Dendritic cell treated with granulocyte-macrophage colony-stimulating factor and Interleukin-4, amounts not matched to agents 40 ng/mL and 50 ng/mL, for 4 days (primary cell): ENCODE measurements around the gene TBC1D9B.

Experiments
- H3K27ac Mint-ChIP-seq: one replicate; pipeline ENCODE4 v1.8.0; 2022; ENCODE audit warnings: mild to moderate bottlenecking, mixed read lengths
- H3K27me3 Mint-ChIP-seq: one replicate; pipeline ENCODE4 v1.8.0; 2022; ENCODE audit warnings: mild to moderate bottlenecking, mixed read lengths
- H3K36me3 Mint-ChIP-seq: one replicate; pipeline ENCODE4 v1.8.0; 2022; ENCODE audit warnings: low read depth, mixed read lengths
- H3K4me1 Mint-ChIP-seq: one replicate; pipeline ENCODE4 v1.8.0; 2022; ENCODE audit warnings: low read depth, mixed read lengths
- H3K4me3 Mint-ChIP-seq: one replicate; pipeline ENCODE4 v1.8.0; 2022; ENCODE audit warnings: mild to moderate bottlenecking, moderate library complexity, mixed read lengths
- H3K9me3 Mint-ChIP-seq: one replicate; pipeline ENCODE4 v1.8.0; 2022; ENCODE audit warnings: mixed read lengths
- intact Hi-C: fragments of 100-400 bp; cut with micrococcal nuclease; formaldehyde crosslinking; loops from one replicate; pipeline ENCODE4 v1.15.0; 2022

TBC1D9B gene

GRCh38 chr5:179827680-179828079 is 80.0 kb downstream of the TBC1D9B start:
- peaks cover 67% of the 10 kb centered on the region for H3K4me1 Mint-ChIP-seq
- intact Hi-C loops, result no loop called here
- H3K27me3 Mint-ChIP-seq, result no peaks in the 10 kb centered on the region
- no peaks in the 10 kb centered on the region for H3K9me3 Mint-ChIP-seq
- peak overlapping the region; percentile 45 for H3K4me3 Mint-ChIP-seq
- peaks cover 100% of the 10 kb centered on the region for H3K36me3 Mint-ChIP-seq
- peak overlapping the region; percentile 72 for H3K27ac Mint-ChIP-seq

DNA sequence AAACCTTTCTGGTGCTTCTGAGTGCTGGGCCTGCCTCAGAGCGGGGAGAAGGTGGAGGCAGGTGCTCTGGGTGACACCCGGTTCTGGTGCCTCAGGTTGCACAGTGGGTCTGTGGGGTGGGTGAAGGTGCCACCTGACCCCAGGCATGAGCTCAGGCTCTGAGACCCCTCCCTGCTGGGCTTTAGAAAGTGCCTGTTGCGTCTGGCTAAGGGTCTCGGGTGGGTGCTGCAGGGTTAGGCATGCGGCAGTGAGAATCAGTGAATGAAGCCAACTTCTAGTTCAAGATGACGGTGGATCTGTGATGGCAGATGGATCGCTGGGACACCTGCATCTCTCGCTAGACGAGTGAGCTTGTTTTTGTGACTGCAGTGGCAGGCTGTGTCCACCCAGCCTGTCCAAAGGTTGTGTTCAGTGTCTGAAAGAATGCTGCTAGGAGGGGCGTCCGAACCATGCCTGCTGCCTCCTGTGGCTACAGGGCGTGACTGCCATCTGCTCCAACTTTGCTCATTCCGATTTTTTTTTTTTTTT is 82.0 kb downstream of the TBC1D9B start:
- Mint-ChIP-seq H3K4me3 (no peak overlapping the region), H3K36me3 (peaks cover 97% of the 10 kb centered on the region), H3K9me3 (no peaks in the 10 kb centered on the region), H3K27ac (peak overlapping the region; percentile 72), H3K4me1 (peaks cover 77% of the 10 kb centered on the region), H3K27me3 (no peaks in the 10 kb centered on the region)
- intact Hi-C loops, result no loop called here

GRCh38 chr5:179824745-179825112 is 83.0 kb downstream of the TBC1D9B start:
- H3K27me3 Mint-ChIP-seq, result no peaks in the 10 kb centered on the region
- intact Hi-C loops, result no loop called here
- no peaks in the 10 kb centered on the region for H3K9me3 Mint-ChIP-seq
- H3K4me1 Mint-ChIP-seq, result peaks cover 85% of the 10 kb centered on the region
- peaks cover 92% of the 10 kb centered on the region for H3K36me3 Mint-ChIP-seq
- H3K27ac Mint-ChIP-seq, result peak overlapping the region; percentile 14
- no peak overlapping the region for H3K4me3 Mint-ChIP-seq

- Mint-ChIP-seq H3K36me3 (peaks cover 86% of the 10 kb centered on the region), H3K9me3 (no peaks in the 10 kb centered on the region), H3K27ac (peak overlapping the region; percentile 14), H3K4me1 (peaks cover 86% of the 10 kb centered on the region), H3K4me3 (no peak overlapping the region), H3K27me3 (no peaks in the 10 kb centered on the region)
- intact Hi-C loops, result no loop called here
Measured at GRCh38 chr5:179823937-179824744, 83.6 kb downstream of the TBC1D9B start.

DNA sequence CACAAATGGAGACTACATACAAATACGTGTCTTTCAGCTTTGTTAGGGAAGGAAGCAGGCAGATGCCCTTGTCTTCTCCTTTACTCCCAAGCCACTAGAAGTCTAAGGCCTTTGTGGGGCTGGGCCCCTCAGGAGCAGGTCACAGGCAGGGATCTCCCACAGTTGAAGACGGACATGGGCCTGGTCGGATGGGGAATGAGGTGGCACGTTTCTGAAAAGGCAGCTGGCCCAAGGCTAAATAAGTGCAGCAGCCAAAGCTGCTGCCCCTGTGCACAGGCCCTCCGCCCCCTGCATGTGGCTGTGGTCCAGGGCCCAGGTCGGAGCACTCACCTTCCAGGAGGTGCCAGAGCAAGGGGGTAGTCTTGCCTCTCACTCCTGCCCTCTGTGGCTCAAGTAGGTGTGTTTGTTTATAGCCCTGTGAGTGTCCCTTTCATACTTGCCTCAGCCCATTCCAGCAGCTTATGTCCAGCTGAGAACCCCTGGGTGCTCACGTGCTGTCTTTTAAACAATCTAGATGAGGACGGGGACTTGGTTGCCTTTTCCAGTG is 85.2 kb downstream of the TBC1D9B start:
- Mint-ChIP-seq H3K27ac (peak overlapping the region; percentile 97), H3K9me3 (no peaks in the 10 kb centered on the region), H3K27me3 (peaks cover under 1% of the 10 kb centered on the region), H3K36me3 (peaks cover 70% of the 10 kb centered on the region), H3K4me1 (peaks cover 86% of the 10 kb centered on the region), H3K4me3 (peak overlapping the region; percentile 94)
- intact Hi-C loops, result no loop called here

DNA sequence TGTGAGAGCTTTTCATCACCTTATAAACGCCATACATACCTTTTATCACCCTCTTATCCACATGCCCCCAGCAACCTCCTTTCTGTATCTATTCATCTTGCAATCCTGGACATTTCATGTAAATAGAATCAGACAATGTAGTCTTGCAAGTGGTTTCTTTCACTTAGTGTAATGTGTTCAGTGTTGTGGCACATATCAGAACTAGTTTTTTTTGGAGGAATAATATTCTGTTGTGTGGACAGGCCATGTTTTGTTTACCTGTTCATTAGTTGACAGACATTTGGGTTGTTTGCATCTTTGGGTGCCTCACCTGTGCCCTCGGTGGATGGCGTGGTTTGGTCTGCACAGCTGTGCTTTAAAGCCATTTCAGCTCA is 85.7 kb downstream of the TBC1D9B start:
- Mint-ChIP-seq H3K4me1 (peaks cover 86% of the 10 kb centered on the region), H3K27ac (peak overlapping the region; percentile 97), H3K27me3 (peaks cover 5% of the 10 kb centered on the region), H3K36me3 (peaks cover 65% of the 10 kb centered on the region), H3K9me3 (no peaks in the 10 kb centered on the region), H3K4me3 (peak overlapping the region; percentile 94)
- intact Hi-C loops, result no loop called here

DNA sequence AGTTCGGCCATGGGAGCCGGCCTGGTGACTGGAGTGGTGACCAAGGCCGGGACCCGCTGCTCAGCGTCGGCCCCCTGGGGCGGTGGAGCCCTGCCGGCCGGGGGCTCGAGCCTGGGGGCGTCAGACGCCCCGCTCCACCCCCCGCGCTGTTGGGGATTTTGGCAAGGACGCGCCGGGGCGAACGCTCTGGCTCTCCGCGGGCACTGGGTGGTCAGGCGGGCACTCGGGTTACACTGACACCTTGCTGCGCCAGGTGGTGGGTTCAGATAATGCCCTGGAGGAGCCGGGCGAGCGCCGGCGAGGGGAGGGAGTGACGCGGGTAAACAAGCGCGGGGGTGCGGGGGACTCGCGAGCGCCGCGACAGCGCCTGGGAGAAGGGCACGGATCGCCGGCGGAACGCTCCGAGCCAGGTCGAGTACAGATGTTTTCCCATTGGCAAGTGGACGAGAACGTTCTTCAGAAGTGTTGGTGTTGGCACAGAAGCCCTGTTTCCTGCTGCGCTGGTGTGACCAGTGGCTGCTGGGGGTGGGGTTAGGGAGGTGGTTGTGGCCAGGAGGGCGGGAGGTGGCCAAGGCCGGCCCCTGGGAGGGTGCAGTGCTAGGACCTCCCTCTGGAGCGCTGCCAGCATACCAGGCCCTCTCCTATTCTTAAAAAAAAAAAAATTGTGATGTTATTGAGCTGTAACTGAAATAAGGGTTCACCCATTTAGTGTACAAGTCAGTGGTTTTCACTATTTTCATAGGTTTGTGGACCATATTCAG is 86.2 kb downstream of the TBC1D9B start:
- H3K9me3 Mint-ChIP-seq, result no peaks in the 10 kb centered on the region
- intact Hi-C loops, result loop anchor here (2.0 kb wide), 1 partner anchor 15 kb away; the partner anchor contains the start of gene MGAT4B
- peaks cover 59% of the 10 kb centered on the region for H3K36me3 Mint-ChIP-seq
- peaks cover 8% of the 10 kb centered on the region for H3K27me3 Mint-ChIP-seq
- peak overlapping the region; percentile 94 for H3K4me3 Mint-ChIP-seq
- H3K4me1 Mint-ChIP-seq, result peaks cover 84% of the 10 kb centered on the region
- H3K27ac Mint-ChIP-seq, result peak overlapping the region; percentile 97

GRCh38 chr5:179820483-179821297 is 87.0 kb downstream of the TBC1D9B start, which contains the start of gene SQSTM1:
SQSTM1 (plus strand) TSS chr5:179820905; CDS start chr5:179820937, 32 bp downstream.
- intact Hi-C loops, result loop anchor here (2.0 kb wide), 1 partner anchor 14 kb away; the partner anchor contains the start of gene MGAT4B
- H3K4me1 Mint-ChIP-seq, result peaks cover 81% of the 10 kb centered on the region
- no peaks in the 10 kb centered on the region for H3K9me3 Mint-ChIP-seq
- H3K36me3 Mint-ChIP-seq, result peaks cover 54% of the 10 kb centered on the region
- H3K27me3 Mint-ChIP-seq, result peaks cover 15% of the 10 kb centered on the region
- peak within 1 kb of the TSS; percentile 97 for H3K27ac Mint-ChIP-seq
- H3K4me3 Mint-ChIP-seq, result peak within 1 kb of the TSS; percentile 94

GRCh38 chr5:179820127-179820482 is 87.6 kb downstream of the TBC1D9B start:
- intact Hi-C loops, result loop anchor here (2.0 kb wide), 1 partner anchor 13 kb away; the partner anchor contains the start of gene MGAT4B
- no peaks in the 10 kb centered on the region for H3K9me3 Mint-ChIP-seq
- H3K27ac Mint-ChIP-seq, result peak overlapping the region; percentile 97
- peaks cover 54% of the 10 kb centered on the region for H3K36me3 Mint-ChIP-seq
- H3K4me3 Mint-ChIP-seq, result peak overlapping the region; percentile 94
- peaks cover 17% of the 10 kb centered on the region for H3K27me3 Mint-ChIP-seq
- H3K4me1 Mint-ChIP-seq, result peaks cover 77% of the 10 kb centered on the region

DNA sequence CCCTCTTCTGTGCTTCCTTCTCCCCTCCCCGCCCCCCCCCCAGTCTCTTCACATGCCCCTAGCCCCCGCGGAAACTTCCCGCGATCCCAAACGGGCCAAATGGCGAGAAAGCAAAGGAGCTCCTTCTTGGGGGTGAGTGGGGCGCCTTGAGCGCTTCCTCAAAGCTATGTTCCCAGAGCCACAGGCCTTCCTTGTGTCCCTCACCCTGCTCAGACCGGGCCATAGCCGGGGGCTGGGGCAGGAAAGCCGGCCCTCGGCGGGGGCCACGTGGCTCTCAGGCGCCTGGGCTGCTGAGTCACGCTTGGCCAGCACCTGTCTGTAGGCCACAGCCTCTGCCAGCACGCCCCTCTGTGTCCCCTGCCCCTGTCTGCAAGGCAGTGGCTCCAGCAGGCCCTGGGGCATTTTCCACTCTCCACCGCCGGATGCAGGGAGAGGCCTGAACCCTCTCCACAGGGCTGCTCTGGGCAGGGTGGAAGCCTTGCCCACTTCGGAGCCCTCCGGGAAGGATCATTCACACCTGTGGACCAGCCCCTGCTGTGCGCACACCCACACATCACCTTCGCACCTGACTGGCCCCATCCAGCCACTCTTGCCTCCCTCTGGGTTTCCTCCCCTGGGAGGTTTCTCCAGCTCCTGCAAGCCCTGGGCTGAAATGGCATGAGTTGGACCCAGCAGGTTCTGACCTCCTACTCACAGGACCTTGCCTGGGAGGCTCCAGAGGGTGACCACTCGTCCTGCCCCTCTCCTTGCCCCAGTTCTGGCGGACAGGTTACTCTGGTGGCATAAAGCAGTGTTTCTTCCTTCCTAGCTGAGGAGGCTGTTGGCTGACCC is 88.2 kb downstream of the TBC1D9B start:
- peaks cover 71% of the 10 kb centered on the region for H3K4me1 Mint-ChIP-seq
- intact Hi-C loops, result loop anchor here (2.0 kb wide), 1 partner anchor 13 kb away; the partner anchor contains the start of gene MGAT4B
- H3K4me3 Mint-ChIP-seq, result peak overlapping the region; percentile 94
- peaks cover 17% of the 10 kb centered on the region for H3K27me3 Mint-ChIP-seq
- peak overlapping the region; percentile 97 for H3K27ac Mint-ChIP-seq
- no peaks in the 10 kb centered on the region for H3K9me3 Mint-ChIP-seq
- peaks cover 53% of the 10 kb centered on the region for H3K36me3 Mint-ChIP-seq

- Mint-ChIP-seq H3K9me3 (no peaks in the 10 kb centered on the region), H3K27ac (peak overlapping the region; percentile 97), H3K4me1 (peaks cover 64% of the 10 kb centered on the region), H3K4me3 (peak overlapping the region; percentile 94), H3K27me3 (peaks cover 17% of the 10 kb centered on the region), H3K36me3 (peaks cover 50% of the 10 kb centered on the region)
- intact Hi-C loops, result no loop called here
Measured at GRCh38 chr5:179818746-179819295, 88.9 kb downstream of the TBC1D9B start.
